GM19099 (cell line): ENCODE data around the gene SH3BGR.

Experiments
- POLR2A ChIP-seq: IDR thresholded peaks from 3 replicates; pipeline ENCODE4 v1.6.1; 2011; ENCODE audit warnings: low read depth; ENCODE audit not compliant: insufficient read length; ENCODE audit errors: extremely low read depth

The SH3BGR gene

DNA sequence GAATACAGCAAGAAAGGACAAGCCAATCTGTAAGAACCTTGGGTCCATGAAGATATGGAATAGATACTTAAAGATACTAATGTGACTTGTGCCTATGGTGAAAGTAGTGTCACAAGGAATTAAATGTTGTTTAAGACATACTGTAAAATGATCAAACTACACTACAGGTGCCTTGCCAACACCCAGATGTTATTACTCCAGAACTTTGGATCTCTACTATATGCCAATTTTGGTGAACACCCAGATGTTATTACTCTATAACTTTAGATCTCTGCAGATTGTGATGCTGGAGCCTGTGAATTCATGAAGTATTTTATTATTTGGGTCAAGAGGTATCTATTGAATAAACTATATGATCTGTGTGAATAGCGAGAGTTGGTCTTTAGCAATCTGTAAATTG, 101.1 kb downstream of the SH3BGR start:
- TF ChIP-seq POLR2A = no peak

DNA sequence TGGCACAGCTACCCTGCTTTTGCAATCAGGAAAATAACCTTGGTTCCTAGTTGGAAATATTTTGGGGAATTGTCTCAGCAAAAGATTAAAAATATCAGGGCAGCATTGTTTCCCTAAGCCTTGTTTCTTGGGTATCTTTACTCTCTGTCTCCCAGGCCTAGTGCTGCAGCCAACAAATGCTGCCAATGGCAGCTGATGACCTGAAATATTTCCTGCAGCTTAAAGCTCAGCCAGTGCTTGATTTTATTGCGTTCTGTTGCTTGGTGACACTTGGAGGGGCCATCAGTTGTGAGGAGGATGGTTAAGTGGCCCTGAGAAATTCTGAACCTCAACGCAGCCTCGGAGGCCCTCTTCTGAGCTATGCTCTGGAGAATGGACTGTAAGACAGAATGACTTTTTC, 101.6 kb downstream of the SH3BGR start:
- no peak for TF ChIP-seq POLR2A

DNA sequence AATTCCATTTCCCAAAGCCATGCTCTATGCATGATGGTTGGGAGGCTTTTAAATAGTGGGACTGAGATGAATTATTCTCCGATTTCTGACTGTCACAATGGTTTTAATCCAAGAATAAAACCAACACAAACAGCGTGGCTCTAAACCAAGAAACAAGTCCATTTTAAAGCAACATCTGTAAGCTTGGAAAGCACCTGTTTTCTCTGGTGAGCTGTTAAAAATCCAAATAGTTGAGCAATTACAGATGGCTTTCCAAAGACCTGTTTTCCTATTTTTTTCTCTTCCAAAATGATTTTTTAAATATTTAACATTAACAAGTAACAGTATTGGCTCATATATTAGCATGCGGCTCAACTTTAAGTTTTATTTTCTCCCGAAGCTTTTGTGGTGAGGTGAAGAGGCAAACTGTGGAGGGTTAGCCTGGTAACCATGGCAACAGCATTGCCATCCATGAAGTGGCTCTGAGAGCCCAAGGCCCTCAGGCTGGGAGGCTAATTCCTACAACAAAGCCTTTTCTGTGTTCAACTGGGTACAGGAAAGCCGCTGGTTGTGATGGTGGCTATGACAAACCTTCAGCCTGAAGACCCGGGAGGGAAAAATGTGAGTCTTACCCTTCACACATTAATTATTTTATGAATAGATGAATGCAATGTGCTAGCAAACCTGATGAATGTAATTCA, 104.3 kb downstream of the SH3BGR start:
- no peak for TF ChIP-seq POLR2A

DNA sequence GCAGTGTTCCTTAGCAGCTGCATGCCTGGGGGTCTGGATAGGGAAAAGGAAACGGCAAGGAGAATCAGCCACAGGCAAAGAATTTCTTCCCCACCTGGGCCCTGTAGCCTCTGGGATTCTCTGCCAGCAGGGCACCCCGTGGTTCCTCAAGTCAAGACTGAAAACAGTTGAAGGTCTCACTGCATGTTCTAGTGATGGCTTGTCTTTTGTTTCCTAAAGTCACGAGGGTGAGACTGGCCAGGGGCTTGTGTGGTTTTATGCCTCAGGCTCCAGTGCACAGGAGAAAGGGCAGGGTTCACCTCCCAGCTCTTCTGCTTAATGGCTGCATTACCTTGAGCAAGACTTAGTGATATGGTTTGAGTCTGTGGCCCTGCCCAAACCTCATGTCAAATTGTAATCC, 107.7 kb downstream of the SH3BGR start:
- TF ChIP-seq POLR2A = no peak

DNA sequence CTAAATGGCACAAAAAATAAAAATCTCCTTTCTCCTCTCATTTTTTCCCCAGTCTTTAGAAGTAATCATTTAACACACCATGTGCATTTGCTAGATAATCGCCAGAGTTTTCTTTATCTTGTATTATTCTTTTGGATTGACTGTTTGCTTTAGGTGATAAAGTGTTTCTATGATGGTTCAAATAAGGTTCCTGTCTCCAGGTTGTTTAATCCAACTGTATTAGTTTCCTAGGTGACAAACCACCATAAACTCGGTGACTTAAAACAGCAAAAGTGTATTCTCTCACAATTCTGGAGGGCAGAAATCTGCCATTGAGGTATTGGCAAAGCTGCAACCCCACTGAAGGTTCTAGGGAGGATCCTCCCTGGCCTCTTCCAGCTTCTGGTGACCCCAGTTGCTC, 109.4 kb downstream of the SH3BGR start:
- TF ChIP-seq POLR2A = no peak

DNA sequence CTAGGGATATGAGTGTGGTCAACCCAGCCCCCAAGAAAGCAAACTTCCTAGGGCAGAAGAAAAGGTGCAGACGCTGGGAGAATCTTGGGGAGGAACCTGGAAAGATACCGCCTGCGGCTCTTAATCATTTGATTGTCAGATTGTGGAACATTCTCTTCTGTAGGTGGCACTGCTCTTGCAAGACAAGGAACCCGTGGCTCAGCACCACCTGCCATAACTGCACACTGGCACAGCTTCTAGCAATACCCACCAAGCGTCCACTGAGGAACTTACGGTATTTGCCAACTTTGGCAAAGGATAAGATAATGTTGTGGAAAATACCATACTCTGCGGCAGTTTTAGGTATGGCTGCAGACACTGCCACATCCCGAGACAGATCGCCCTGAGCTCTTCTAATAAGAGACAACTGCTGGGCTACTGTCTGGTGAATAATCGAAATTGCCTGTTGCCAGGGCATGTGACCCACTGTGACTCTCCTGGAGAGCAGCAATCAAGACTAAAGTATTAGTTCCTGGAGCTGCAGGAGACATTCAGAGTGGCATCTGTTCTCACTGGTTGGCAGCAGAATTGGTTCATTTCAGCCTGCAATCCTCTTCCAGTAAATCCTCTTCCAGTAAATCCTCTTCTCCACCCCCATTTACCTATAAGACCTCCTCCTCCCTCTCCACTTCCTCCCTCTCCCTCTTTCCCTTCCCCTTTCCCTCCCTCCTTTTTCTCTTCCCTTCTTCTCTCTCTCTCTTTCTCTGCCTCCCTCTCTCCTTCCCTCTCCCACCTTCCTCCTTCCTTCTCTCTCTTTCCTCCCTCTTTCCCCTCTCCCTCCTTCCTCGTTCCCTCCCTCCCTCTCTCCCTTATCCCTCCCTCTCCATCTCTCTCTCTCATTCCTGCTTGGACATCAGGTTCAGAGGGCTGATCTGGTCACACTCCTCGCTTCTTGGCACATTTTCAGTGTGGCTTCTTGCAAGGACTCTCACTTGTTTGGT, 111.3 kb downstream of the SH3BGR start:
- no peak for TF ChIP-seq POLR2A

DNA sequence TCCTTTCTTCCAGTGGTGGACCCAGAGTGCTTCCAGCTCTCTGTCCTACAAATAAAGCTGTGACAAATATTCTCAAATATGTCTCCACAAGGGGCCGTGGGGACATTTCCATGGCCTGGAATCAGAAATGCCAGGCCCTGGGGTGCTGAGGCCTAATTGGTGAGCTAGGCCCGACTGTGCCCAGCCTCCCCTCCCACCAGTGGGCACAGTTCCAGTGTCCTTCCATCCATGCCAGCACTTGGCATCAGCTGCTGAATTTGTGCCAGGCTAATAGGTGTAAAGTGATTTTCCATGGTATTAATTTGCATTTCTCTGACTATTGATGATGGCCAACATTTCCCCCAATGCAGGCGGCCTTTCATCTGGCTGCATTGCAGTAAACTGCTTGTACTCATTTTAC, 112.4 kb downstream of the SH3BGR start:
- no peak for TF ChIP-seq POLR2A
